ENCODE results near the gene NOVA1.

NOVA1 gene

DNA sequence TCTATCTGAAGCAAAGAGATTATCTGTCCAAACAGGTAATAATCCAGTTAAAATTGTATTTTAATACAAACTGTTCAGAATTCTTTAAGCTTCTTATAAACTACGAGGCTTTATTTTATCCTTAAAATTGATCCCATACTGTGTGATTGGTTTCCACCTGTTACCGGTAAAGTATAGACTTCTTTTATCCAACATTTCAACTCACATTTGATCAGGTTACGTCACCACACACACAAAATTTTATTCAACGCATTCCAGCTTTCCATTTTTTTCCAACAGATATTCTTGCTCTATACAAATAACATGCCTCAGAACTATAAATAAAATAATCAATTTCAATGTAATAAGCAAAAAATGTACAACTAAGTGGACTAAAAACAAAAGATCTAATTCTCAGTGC, 4.5 kb downstream of the NOVA1 start:
- DNase-seq = no peak

GRCh38 chr14:26589925-26590324, 7.9 kb downstream of the NOVA1 start:
- peak; percentile 8 for DNase-seq

GRCh38 chr14:26577711-26578110, 20.1 kb downstream of the NOVA1 start:
- no peak for DNase-seq

DNA sequence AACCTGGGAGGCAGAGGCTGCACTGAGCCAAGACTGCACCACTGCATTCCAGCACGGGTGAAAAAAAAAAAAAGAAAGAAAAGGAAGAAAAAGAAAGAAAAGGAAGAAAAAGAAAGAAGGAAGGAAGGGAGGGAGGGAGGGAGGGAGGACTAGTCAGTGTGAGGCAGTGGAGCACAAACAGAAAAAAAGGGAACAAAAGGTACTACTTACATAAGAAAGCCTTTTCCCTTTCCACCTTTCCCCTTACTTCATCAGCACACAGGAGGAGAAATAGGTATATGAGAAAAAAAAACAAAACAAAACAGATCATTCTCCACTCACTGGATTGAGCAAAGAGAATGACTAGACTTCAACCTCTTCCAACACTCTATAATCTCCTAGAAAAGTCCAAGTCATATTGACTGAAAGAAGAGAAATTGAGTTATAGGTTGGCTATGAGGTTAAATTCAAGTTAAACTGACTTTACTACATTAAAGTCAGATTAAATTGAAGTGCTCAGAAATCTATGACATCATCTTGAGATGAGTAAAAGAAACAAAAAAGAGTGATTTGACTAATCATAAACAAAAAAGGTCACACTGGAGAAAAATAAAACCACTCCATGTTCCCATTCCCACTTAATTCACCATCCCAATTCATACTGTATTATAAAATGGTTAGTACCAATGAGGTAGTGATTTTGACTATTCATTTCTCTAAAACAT, 43.6 kb downstream of the NOVA1 start:
- no peak for DNase-seq

- no peak for DNase-seq
Observed at GRCh38 chr14:26549571-26549970, 48.3 kb downstream of the NOVA1 start.

GRCh38 chr14:26548406-26548805, 49.4 kb downstream of the NOVA1 start:
- DNase-seq = no peak

GRCh38 chr14:26538176-26538575, 59.7 kb downstream of the NOVA1 start:
- no peak for DNase-seq

- DNase-seq = no peak
Observed at GRCh38 chr14:26531894-26532293, 65.9 kb downstream of the NOVA1 start.

GRCh38 chr14:26528415-26529182, 69.2 kb downstream of the NOVA1 start:
- DNase-seq = no peak

- DNase-seq = no peak
Observed at GRCh38 chr14:26527095-26527494, 70.7 kb downstream of the NOVA1 start.

GRCh38 chr14:26526137-26526536, 71.7 kb downstream of the NOVA1 start:
- DNase-seq = no peak

DNA sequence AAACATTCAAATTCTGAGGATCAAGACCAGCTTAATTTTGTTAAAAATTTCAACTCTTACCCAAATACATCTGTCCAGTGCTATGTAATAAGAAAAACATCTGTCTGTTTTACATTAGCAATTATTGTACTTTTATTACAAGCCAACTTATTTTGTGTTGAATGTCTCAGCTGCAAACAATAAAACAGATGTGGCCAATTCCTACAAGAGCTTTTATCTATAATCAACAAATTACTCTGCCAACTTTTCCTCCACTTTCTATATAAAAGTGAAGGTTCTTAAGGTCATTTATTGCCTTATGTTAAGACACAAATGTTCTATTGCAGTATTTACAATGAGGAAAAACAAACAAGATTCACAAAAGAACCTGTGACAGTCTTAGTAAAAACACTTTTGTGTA, 72.7 kb downstream of the NOVA1 start:
- DNase-seq = no peak

GRCh38 chr14:26522967-26523366, 74.9 kb downstream of the NOVA1 start:
- no peak for DNase-seq

GRCh38 chr14:26517771-26518170, 80.1 kb downstream of the NOVA1 start:
- no peak for DNase-seq

DNA sequence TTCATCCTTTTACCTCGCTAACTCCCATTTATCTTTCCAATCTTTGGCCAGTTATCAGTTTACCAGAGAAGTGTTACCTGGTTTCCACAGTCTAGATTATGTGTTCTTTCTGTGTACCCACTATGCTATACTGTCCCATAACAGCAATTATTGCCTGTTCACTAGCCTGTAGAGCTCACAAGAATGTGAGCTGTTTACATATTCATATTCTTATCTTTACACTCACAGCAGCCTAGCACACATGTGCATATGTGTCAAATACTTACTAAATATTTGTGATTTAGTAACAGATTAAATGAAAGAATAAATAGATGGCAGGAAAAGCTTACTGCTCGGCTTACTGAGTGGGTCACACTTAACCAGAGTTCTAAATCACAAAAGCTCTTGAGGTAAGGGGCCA, 97.8 kb downstream of the NOVA1 start:
- DNase-seq = no peak

GRCh38 chr14:26499546-26499945, 98.3 kb downstream of the NOVA1 start:
- DNase-seq = no peak

DNA sequence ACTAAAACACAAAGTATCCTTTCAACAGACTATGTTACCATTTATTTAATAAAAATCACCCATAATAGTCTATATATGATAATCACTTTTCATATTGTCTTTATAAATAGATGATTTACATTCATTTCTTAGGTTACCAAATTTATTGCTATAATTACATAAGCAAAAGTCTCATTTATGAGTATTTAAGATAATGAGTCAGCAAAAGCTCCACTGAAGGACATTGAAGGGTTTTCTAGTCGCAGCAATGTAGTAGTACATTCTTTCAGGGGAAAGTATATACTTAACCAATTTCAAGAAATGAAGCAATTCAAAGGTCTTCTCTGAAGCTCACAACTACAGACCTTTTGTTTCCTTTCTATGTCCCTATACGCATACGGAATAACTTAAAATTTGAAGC, 110.9 kb downstream of the NOVA1 start:
- no peak for DNase-seq

DNA sequence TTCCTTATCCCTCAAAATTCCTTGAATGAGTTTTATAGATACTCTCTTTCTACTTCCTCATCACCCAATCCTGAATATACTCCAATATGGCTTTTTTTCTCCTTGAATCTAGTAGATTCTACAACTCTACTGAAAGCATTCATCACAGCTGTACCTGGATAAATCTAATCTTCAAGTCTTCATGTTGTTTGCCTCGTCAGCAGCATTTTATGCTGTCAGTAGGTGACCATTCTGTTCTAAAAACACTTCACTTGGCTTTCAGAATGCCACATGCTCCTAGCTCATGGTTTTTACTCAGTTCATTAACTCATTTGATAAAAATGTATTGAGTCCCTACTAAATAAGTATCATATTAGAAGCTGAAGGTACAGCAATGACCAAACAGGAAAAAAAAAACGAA, 113.3 kb downstream of the NOVA1 start:
- no peak for DNase-seq

DNA sequence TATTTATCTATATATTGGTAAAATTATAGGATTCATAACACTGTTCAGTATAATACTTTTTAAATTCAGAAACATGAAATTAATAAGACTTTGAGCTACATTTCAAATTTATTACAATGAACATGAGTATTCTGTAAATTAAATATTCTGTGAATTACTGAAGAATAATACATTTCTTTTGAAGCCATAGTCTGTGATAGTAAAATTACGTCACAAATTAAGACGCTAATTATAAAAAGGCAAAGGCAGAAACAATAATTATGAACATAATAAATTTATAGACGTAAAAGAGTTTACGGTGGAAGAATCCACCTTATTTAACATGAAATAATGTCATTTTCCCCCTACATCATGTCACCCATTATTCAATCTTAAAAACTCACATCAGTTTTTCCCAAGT, 118.9 kb downstream of the NOVA1 start:
- no peak for DNase-seq

DNA sequence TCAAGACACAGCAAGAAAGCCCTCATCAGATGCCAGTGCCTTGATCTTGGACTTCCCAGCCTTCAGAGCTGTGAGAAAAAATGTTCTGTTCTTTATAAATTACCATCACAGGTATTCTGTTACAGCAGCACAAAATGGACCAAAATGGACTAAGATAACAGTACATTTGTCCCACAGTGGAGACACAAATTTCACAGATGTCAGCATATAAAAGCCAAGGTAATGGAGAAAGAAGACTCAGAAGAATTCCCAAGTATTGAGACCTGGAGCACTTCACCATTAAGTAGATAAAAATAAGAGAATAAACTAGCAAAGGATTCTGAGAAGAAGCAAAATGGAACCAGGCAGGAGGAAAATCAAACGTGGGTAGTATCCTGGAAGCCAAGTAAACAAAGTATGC, 131.0 kb downstream of the NOVA1 start:
- no peak for DNase-seq

GRCh38 chr14:26463136-26463535, 134.7 kb downstream of the NOVA1 start:
- no peak for DNase-seq

GRCh38 chr14:26454105-26454504, 143.7 kb downstream of the NOVA1 start:
- DNase-seq = no peak

- DNase-seq = peak; percentile 15
Observed at GRCh38 chr14:26448181-26448855, 149.5 kb downstream of the NOVA1 start.

- peak; percentile 25 for DNase-seq
Observed at GRCh38 chr14:26444822-26445221, 153.0 kb downstream of the NOVA1 start.
